ENCODE data around the gene ADAMTS18. TPM values are rescaled to one million over a fixed set of nuclear protein-coding genes. Genes with fewer than 3 reads are reported as not detected.

The ADAMTS18 gene
- polyA plus RNA-seq, 1 of the 3 experiments (the other 2 are of a cell fraction) = under 0.01 TPM

DNA sequence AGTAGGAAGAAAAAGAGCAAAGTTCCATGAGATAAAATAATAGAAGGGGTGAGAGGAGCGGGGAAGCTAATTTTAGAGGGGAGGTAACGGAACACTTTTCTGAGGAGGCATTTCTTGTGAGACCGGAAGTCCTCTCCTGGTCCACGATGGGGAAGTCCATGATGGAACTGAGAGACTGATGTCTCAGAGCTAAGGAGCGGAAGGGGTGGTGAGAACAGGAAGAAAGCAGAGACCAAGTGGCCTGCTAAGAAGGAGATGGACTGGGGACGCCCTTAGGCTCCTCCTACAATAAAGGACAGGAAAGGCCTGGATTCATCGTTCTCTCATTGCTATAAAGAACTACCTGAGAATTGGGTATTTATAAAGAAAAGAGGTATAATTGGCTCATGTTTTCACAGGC is 59.4 kb downstream of the ADAMTS18 start (continued):
- TF ChIP-seq SMC3 (IDR thresholded peaks at IDR 0.05; ENCODE audit: low read depth, low read length) (no peak), TCF12 (IDR thresholded peaks at IDR 0.05) (no peak), RXRA (IDR thresholded peaks at IDR 0.05; ENCODE audit: borderline replicate concordance, low read depth) (no peak), SIN3A (IDR thresholded peaks at IDR 0.05; ENCODE audit: borderline replicate concordance, low read depth, low read length) (no peak), MEF2A (IDR thresholded peaks at IDR 0.05; ENCODE audit: borderline replicate concordance, low read depth) (no peak), CHD2 (IDR thresholded peaks at IDR 0.05; ENCODE audit: low read length, partially characterized antibody) (no peak), ELF1 (IDR thresholded peaks at IDR 0.05) (no peak)
- TF ChIP-seq, protein P1, sequence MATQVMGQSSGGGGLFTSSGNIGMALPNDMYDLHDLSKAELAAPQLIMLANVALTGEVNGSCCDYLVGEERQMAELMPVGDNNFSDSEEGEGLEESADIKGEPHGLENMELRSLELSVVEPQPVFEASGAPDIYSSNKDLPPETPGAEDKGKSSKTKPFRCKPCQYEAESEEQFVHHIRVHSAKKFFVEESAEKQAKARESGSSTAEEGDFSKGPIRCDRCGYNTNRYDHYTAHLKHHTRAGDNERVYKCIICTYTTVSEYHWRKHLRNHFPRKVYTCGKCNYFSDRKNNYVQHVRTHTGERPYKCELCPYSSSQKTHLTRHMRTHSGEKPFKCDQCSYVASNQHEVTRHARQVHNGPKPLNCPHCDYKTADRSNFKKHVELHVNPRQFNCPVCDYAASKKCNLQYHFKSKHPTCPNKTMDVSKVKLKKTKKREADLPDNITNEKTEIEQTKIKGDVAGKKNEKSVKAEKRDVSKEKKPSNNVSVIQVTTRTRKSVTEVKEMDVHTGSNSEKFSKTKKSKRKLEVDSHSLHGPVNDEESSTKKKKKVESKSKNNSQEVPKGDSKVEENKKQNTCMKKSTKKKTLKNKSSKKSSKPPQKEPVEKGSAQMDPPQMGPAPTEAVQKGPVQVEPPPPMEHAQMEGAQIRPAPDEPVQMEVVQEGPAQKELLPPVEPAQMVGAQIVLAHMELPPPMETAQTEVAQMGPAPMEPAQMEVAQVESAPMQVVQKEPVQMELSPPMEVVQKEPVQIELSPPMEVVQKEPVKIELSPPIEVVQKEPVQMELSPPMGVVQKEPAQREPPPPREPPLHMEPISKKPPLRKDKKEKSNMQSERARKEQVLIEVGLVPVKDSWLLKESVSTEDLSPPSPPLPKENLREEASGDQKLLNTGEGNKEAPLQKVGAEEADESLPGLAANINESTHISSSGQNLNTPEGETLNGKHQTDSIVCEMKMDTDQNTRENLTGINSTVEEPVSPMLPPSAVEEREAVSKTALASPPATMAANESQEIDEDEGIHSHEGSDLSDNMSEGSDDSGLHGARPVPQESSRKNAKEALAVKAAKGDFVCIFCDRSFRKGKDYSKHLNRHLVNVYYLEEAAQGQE (IDR thresholded peaks at IDR 0.05; ENCODE audit: low read depth, low read length) = no peak

DNA sequence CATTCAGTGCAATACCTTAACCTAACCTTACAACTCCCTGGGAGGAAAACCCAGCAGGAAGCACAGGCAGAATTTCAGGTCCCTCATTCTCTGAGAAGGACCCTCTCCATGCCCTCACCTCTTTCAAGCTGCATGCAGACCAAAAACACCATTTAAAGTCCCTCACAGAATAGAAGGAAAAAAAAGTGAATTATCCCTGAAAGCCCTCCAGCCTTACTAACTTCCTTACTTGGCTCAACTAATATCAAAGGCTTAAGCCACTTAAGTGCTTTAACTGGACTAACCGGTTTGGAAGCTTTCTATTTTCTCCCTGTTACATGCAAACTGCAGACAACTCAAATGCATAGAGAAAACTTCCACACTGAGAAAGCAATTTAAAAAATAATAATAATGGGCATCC is 60.5 kb downstream of the ADAMTS18 start:
- Histone ChIP-seq H3K27me3 (ENCODE audit: insufficient read depth) (no peaks in the 10 kb centered on the region; the same call in 1 of the 2 replicates), H3K9ac (no peak overlapping the region), H3K4me1 (ENCODE audit: control insufficient read depth in 1 of 2, insufficient read depth in 2 of 2, low read depth in 1 of 2, low read length in 1 of 2) (no peaks in the 10 kb centered on the region), H3K79me2 (ENCODE audit: insufficient read depth) (no peaks in the 10 kb centered on the region), H4K20me1 (ENCODE audit: insufficient read depth) (no peaks in the 10 kb centered on the region), H3K9me3 (no peaks in the 10 kb centered on the region), H3F3A (replicated peaks; ENCODE audit: insufficient read depth) (no peaks in the 10 kb centered on the region), H3K4me2 (no peak overlapping the region), H3K9me2 (no peaks in the 10 kb centered on the region), H3K4me3 (ENCODE audit: low read depth in 2 of 2, low read length in 1 of 2) (no peak overlapping the region), H3K36me3 (replicated peaks in 1 of 2; ENCODE audit: control insufficient read depth in 1 of 2, insufficient read depth in 2 of 2, low read length in 1 of 2) (no peaks in the 10 kb centered on the region), H3K27ac (ENCODE audit: low read depth in 2 of 2, low read length in 1 of 2) (no peak overlapping the region), H2AFZ (ENCODE audit: low read depth) (no peak overlapping the region)
- POLR2A ChIA-PET = no interaction called here
- WGBS (ENCODE audit: low lambda C conversion rate) = 44% methylated on average over 1 of the region's 1 CpG
- CTCF ChIA-PET = no interaction called here
- DNase-seq = no peak
- TF ChIP-seq YY1 (IDR thresholded peaks at IDR 0.05; ENCODE audit: low read depth) (no peak), CHD2 (IDR thresholded peaks at IDR 0.05; ENCODE audit: low read length, partially characterized antibody) (no peak)

DNA sequence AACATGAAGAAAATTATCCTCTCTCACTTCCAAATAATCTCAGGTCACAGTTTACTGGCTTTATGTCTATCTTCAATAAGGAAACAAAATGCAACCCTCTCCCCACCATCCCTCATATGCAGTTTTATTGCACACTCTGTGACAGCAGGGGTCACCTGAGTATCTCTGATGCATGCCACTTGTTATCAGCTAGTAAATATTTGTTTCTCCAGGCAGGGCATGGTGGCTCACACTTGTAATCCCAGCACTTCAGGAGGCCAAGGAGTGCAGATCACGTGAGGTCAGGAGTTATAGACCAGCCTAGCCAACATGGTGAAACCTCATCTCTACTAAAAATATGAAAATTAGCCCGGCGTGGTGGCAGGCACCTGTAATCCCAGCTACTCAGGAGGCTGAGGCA is 61.1 kb downstream of the ADAMTS18 start:
- no peak for DNase-seq
- TF ChIP-seq FOXM1 (IDR thresholded peaks at IDR 0.05; ENCODE audit: low read depth) = no peak
- no peak for TF ChIP-seq MEF2A (IDR thresholded peaks at IDR 0.05; ENCODE audit: borderline replicate concordance, low read depth)
- no peak for TF ChIP-seq GABPA (IDR thresholded peaks at IDR 0.05; ENCODE audit: low read depth)
- TF ChIP-seq JUND (IDR thresholded peaks at IDR 0.05) = no peak
- TF ChIP-seq POLR2AphosphoS5 (IDR thresholded peaks at IDR 0.05; ENCODE audit: low read depth, low read length) = no peak
- TF ChIP-seq, protein P2, sequence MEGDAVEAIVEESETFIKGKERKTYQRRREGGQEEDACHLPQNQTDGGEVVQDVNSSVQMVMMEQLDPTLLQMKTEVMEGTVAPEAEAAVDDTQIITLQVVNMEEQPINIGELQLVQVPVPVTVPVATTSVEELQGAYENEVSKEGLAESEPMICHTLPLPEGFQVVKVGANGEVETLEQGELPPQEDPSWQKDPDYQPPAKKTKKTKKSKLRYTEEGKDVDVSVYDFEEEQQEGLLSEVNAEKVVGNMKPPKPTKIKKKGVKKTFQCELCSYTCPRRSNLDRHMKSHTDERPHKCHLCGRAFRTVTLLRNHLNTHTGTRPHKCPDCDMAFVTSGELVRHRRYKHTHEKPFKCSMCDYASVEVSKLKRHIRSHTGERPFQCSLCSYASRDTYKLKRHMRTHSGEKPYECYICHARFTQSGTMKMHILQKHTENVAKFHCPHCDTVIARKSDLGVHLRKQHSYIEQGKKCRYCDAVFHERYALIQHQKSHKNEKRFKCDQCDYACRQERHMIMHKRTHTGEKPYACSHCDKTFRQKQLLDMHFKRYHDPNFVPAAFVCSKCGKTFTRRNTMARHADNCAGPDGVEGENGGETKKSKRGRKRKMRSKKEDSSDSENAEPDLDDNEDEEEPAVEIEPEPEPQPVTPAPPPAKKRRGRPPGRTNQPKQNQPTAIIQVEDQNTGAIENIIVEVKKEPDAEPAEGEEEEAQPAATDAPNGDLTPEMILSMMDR (IDR thresholded peaks at IDR 0.05) = no peak
- TF ChIP-seq, protein P3, sequence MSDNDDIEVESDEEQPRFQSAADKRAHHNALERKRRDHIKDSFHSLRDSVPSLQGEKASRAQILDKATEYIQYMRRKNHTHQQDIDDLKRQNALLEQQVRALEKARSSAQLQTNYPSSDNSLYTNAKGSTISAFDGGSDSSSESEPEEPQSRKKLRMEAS (IDR thresholded peaks at IDR 0.05; ENCODE audit: low read depth) = no peak
- TF ChIP-seq SMC3 (IDR thresholded peaks at IDR 0.05; ENCODE audit: low read depth, low read length) = no peak
- no peak for TF ChIP-seq FOSL2 (IDR thresholded peaks at IDR 0.05; ENCODE audit: borderline replicate concordance, low read depth)
- TF ChIP-seq, protein P4, sequence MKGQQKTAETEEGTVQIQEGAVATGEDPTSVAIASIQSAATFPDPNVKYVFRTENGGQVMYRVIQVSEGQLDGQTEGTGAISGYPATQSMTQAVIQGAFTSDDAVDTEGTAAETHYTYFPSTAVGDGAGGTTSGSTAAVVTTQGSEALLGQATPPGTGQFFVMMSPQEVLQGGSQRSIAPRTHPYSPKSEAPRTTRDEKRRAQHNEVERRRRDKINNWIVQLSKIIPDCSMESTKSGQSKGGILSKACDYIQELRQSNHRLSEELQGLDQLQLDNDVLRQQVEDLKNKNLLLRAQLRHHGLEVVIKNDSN (IDR thresholded peaks at IDR 0.05; ENCODE audit: borderline replicate concordance, low read depth) = no peak
- no peak for TF ChIP-seq MXI1 (IDR thresholded peaks at IDR 0.05; ENCODE audit: low read depth, low read length)
- TF ChIP-seq RCOR1 (IDR thresholded peaks at IDR 0.05; ENCODE audit: low read length) = no peak
- no peak for TF ChIP-seq RAD21 (IDR thresholded peaks at IDR 0.05; ENCODE audit: low read length)
- TF ChIP-seq, protein P5, sequence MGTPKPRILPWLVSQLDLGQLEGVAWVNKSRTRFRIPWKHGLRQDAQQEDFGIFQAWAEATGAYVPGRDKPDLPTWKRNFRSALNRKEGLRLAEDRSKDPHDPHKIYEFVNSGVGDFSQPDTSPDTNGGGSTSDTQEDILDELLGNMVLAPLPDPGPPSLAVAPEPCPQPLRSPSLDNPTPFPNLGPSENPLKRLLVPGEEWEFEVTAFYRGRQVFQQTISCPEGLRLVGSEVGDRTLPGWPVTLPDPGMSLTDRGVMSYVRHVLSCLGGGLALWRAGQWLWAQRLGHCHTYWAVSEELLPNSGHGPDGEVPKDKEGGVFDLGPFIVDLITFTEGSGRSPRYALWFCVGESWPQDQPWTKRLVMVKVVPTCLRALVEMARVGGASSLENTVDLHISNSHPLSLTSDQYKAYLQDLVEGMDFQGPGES (IDR thresholded peaks at IDR 0.05; ENCODE audit: low read depth, low read length) = no peak

More for the DNA sequence above, 61.1 kb downstream of the ADAMTS18 start:
- H3K27me3 ChIP-seq (ENCODE audit: insufficient read depth) = no peaks in the 10 kb centered on the region; the same call in 1 of the 2 replicates
- H3K4me1 ChIP-seq (ENCODE audit: control insufficient read depth in 1 of 2, insufficient read depth in 2 of 2, low read depth in 1 of 2, low read length in 1 of 2) = no peaks in the 10 kb centered on the region
- ChIA-PET CTCF (no interaction called here), POLR2A (no interaction called here)
- H3K27ac ChIP-seq (ENCODE audit: low read depth in 2 of 2, low read length in 1 of 2) = no peak overlapping the region
- no peaks in the 10 kb centered on the region for H3K36me3 ChIP-seq (replicated peaks in 1 of 2; ENCODE audit: control insufficient read depth in 1 of 2, insufficient read depth in 2 of 2, low read length in 1 of 2)
- no peaks in the 10 kb centered on the region for H3K79me2 ChIP-seq (ENCODE audit: insufficient read depth)
- no peak overlapping the region for H3K4me3 ChIP-seq (ENCODE audit: low read depth in 2 of 2, low read length in 1 of 2)
- no peaks in the 10 kb centered on the region for H3K9me2 ChIP-seq
- no peaks in the 10 kb centered on the region for H4K20me1 ChIP-seq (ENCODE audit: insufficient read depth)
- no peak overlapping the region for H3K4me2 ChIP-seq
- no peaks in the 10 kb centered on the region for H3K9me3 ChIP-seq
- no peaks in the 10 kb centered on the region for H3F3A ChIP-seq (replicated peaks; ENCODE audit: insufficient read depth)
- H3K9ac ChIP-seq = no peak overlapping the region
- H2AFZ ChIP-seq (ENCODE audit: low read depth) = no peak overlapping the region
- WGBS (ENCODE audit: low lambda C conversion rate) = 31% methylated on average over 1 of the region's 3 CpGs
